GM18861 (cell line): ENCODE results near the gene ZSCAN31.
"Not testable (repeated sequence)": the region's sequence is repeated elsewhere in the genome, so short reads cannot be mapped to it uniquely, and the experiment has no call there.

Source experiments
- ATAC-seq: cut with Tn5 transposase; IDR thresholded peaks from one replicate; pipeline ENCODE4 v1.9.1; 2021; ENCODE audit not compliant: unreplicated experiment

Gene ZSCAN31

GRCh38 chr6:28335564-28336283 lies at the start of gene ZSCAN31:
Gene ZSCAN31, minus strand, starts transcription at chr6:28336148. Its CDS starts 6,465 bp downstream, at chr6:28329683.
- peak; percentile 87 for ATAC-seq

- ATAC-seq, result no peak
Observed at GRCh38 chr6:28384143-28384533, 48.2 kb upstream of the ZSCAN31 start.

- ATAC-seq, result peak; percentile 79
Observed at GRCh38 chr6:28383235-28384142, 47.5 kb upstream of the ZSCAN31 start.

GRCh38 chr6:28380381-28380780 lies 44.4 kb upstream of the ZSCAN31 start:
- no peak for ATAC-seq

- no peak for ATAC-seq
Observed at GRCh38 chr6:28378644-28379043, 42.7 kb upstream of the ZSCAN31 start.

- ATAC-seq, result no peak
Observed at GRCh38 chr6:28377879-28378278, 41.9 kb upstream of the ZSCAN31 start.

- ATAC-seq, result no peak
Observed at GRCh38 chr6:28373925-28374324, 38.0 kb upstream of the ZSCAN31 start.

GRCh38 chr6:28371706-28372451 lies 35.9 kb upstream of the ZSCAN31 start:
- no peak for ATAC-seq

- ATAC-seq, result no peak
Observed at GRCh38 chr6:28371280-28371679, 35.3 kb upstream of the ZSCAN31 start.

GRCh38 chr6:28370440-28370839 lies 34.5 kb upstream of the ZSCAN31 start:
- ATAC-seq, result no peak

GRCh38 chr6:28369463-28369862 lies 33.5 kb upstream of the ZSCAN31 start:
- no peak for ATAC-seq

- peak; percentile 66 for ATAC-seq
Observed at GRCh38 chr6:28368522-28368921, 32.6 kb upstream of the ZSCAN31 start.

GRCh38 chr6:28365590-28365989 lies 29.6 kb upstream of the ZSCAN31 start:
- ATAC-seq, result not testable (repeated sequence)

- no peak for ATAC-seq
Observed at GRCh38 chr6:28360961-28361360, 25.0 kb upstream of the ZSCAN31 start.

- ATAC-seq, result not testable (repeated sequence)
Observed at GRCh38 chr6:28359562-28359961, 23.6 kb upstream of the ZSCAN31 start.

- no peak for ATAC-seq
Observed at GRCh38 chr6:28357036-28357435, 21.1 kb upstream of the ZSCAN31 start.

GRCh38 chr6:28356666-28357020 lies 20.7 kb upstream of the ZSCAN31 start:
- no peak for ATAC-seq

GRCh38 chr6:28355743-28356665 lies 20.1 kb upstream of the ZSCAN31 start:
- peak; percentile 52 for ATAC-seq

- no peak for ATAC-seq
Observed at GRCh38 chr6:28354688-28355554, 19.0 kb upstream of the ZSCAN31 start.
